OCI-LY7 (cell line): Measurements from ENCODE around the gene MIDN. TPM values are rescaled to one million over a fixed set of nuclear protein-coding genes. Genes with fewer than 3 reads are reported as not detected.

Experiments used
- BruUV-seq: library from RNA; stranded (reverse); fragments of 400-500 nt; replicated peaks from 2 replicates; lab custom pipeline; 2021; lab: Mats Ljungman, UMichigan
- CTCF ChIA-PET: fragments of 300-600 bp; sonication (Branson Sonifier 250); formaldehyde crosslinking; loops from one replicate; lab custom pipeline; 2022; ENCODE audit warnings: antibody characterized with exemption; ENCODE audit not compliant: unreplicated experiment; lab: Charles Lee
- POLR2A ChIA-PET: fragments of 300-600 bp; sonication (Branson Sonifier 250); formaldehyde crosslinking; loops from one replicate; lab custom pipeline; 2022; ENCODE audit warnings: antibody characterized with exemption; lab: Charles Lee
- DNase-seq: peaks from one replicate; pipeline ENCODE4 v3.0.0-alpha.2; 2015; ENCODE audit warnings: low spot score
- H2AFZ ChIP-seq: fragments of 200-600 bp; sonication (generic), shearing (Covaris generic); 2 replicates; pipeline ENCODE4 v1.6.1; 2014; ENCODE audit warnings: mild to moderate bottlenecking, antibody characterized with exemption, low read length, moderate library complexity
- H3K27ac ChIP-seq: fragments of 200-600 bp; sonication (generic); 2 replicates; pipeline ENCODE4 v1.5.1; 2014; ENCODE audit warnings: mixed run types, low read depth, mild to moderate bottlenecking, moderate library complexity, low read length, inconsistent platforms; ENCODE audit not compliant: poor library complexity, severe bottlenecking
- H3K36me3 ChIP-seq: fragments of 200-600 bp; sonication (generic); 2 replicates; pipeline ENCODE4 v1.6.1; 2014; ENCODE audit warnings: mild to moderate bottlenecking, antibody characterized with exemption, low read length, moderate library complexity, mixed read lengths; ENCODE audit not compliant: insufficient read depth
- H3K4me1 ChIP-seq: fragments of 200-600 bp; sonication (generic); 2 replicates; pipeline ENCODE4 v1.5.1; 2014; ENCODE audit warnings: mild to moderate bottlenecking, low read length; ENCODE audit not compliant: insufficient read depth, poor library complexity, severe bottlenecking
- H3K4me2 ChIP-seq: fragments of 200-600 bp; sonication (generic); 2 replicates; pipeline ENCODE4 v1.6.1; 2014; ENCODE audit warnings: mild to moderate bottlenecking, low read length
- H3K4me3 ChIP-seq: fragments of 200-600 bp; sonication (generic); 2 replicates; pipeline ENCODE4 v1.5.1; 2014; ENCODE audit warnings: mild to moderate bottlenecking, low read depth, low read length; ENCODE audit not compliant: poor library complexity, severe bottlenecking
- H3K79me2 ChIP-seq: fragments of 200-600 bp; sonication (generic); 2 replicates; pipeline ENCODE4 v1.6.1; 2016; ENCODE audit warnings: low read depth, mild to moderate bottlenecking, low read length, moderate library complexity, mixed read lengths; ENCODE audit not compliant: insufficient read depth
- H3K9me2 ChIP-seq: fragments of 200-600 bp; sonication (generic); 2 replicates; pipeline ENCODE4 v1.6.1; 2016; ENCODE audit warnings: mild to moderate bottlenecking, low read length, mixed read lengths; ENCODE audit not compliant: insufficient read depth
- H3K9me3 ChIP-seq: fragments of 200-600 bp; sonication (generic); 2 replicates; pipeline ENCODE4 v1.6.1; 2014; ENCODE audit warnings: mild to moderate bottlenecking, mixed run types, low read length, mixed read lengths
- H4K20me1 ChIP-seq: fragments of 200-600 bp; sonication (generic); 2 replicates; pipeline ENCODE4 v1.6.1; 2014; ENCODE audit warnings: mild to moderate bottlenecking, antibody characterized with exemption, low read length, moderate library complexity, mixed read lengths; ENCODE audit not compliant: insufficient read depth
- EZH2phosphoT487 ChIP-seq: fragments of 200-600 bp; sonication (generic); IDR thresholded peaks from 2 replicates; pipeline ENCODE4 v1.6.1; 2018; ENCODE audit warnings: low read depth, borderline replicate concordance, mild to moderate bottlenecking, mixed run types, antibody characterized with exemption, low read length, moderate library complexity, mixed read lengths
- intact Hi-C: fragments of 100-400 bp; cut with micrococcal nuclease; formaldehyde crosslinking; loops from one replicate; pipeline ENCODE4 v1.10.0; 2022; ENCODE audit not compliant: unreplicated experiment
- total RNA-seq, 2 experiments: library from RNA; depleted of rRNA in 1 of 2; stranded (reverse); fragments of >200 nt in 1 of 2; shearing (Covaris generic) in 1 of 2; gene quantifications; 2 replicates each; pipeline ENCODE4 v1.2.3, GENCODE V29; 2014 to 2022
- TF ChIP-seq, protein P1 (sequence below): fragments of 200-600 bp; sonication (generic); conservative IDR thresholded peaks from 2 replicates; pipeline ENCODE4 v1.5.1; 2014; ENCODE audit warnings: mild to moderate bottlenecking, antibody characterized with exemption, low read length, moderate library complexity, mixed read lengths

Gene MIDN
- total RNA-seq, 2 experiments from 2014 or later, result 20.3 to 70.9 TPM

- Histone ChIP-seq H3K79me2 (no peaks in the 10 kb centered on the region), H3K27ac (no peak overlapping the region), H3K4me3 (no peak overlapping the region), H3K4me2 (no peak overlapping the region), H3K9me3 (no peaks in the 10 kb centered on the region), H2AFZ (no peak overlapping the region), H3K9me2 (no peaks in the 10 kb centered on the region), H3K4me1 (peaks cover 34% of the 10 kb centered on the region), H3K36me3 (no peaks in the 10 kb centered on the region), H4K20me1 (no peaks in the 10 kb centered on the region)
- intact Hi-C loops, result no loop called here
- TF ChIP-seq EZH2phosphoT487, result no peak
- TF ChIP-seq, protein P1, sequence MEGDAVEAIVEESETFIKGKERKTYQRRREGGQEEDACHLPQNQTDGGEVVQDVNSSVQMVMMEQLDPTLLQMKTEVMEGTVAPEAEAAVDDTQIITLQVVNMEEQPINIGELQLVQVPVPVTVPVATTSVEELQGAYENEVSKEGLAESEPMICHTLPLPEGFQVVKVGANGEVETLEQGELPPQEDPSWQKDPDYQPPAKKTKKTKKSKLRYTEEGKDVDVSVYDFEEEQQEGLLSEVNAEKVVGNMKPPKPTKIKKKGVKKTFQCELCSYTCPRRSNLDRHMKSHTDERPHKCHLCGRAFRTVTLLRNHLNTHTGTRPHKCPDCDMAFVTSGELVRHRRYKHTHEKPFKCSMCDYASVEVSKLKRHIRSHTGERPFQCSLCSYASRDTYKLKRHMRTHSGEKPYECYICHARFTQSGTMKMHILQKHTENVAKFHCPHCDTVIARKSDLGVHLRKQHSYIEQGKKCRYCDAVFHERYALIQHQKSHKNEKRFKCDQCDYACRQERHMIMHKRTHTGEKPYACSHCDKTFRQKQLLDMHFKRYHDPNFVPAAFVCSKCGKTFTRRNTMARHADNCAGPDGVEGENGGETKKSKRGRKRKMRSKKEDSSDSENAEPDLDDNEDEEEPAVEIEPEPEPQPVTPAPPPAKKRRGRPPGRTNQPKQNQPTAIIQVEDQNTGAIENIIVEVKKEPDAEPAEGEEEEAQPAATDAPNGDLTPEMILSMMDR, result no peak
- ChIA-PET CTCF (no interaction called here), POLR2A (no interaction called here)
- DNase-seq, result no peak
- BruUV-seq, result no TSS peak
Observed at GRCh38 chr19:1293782-1294604, 45.6 kb downstream of the MIDN start.

GRCh38 chr19:1294688-1295087, 46.3 kb downstream of the MIDN start:
- CTCF ChIA-PET, result no interaction called here
- no TSS peak for BruUV-seq
- TF ChIP-seq, protein P1, result no peak
- Histone ChIP-seq H3K9me3 (no peaks in the 10 kb centered on the region), H4K20me1 (no peaks in the 10 kb centered on the region), H2AFZ (no peak overlapping the region), H3K27ac (no peak overlapping the region), H3K9me2 (no peaks in the 10 kb centered on the region), H3K36me3 (no peaks in the 10 kb centered on the region), H3K4me3 (no peak overlapping the region), H3K4me1 (peaks cover 34% of the 10 kb centered on the region), H3K4me2 (no peak overlapping the region), H3K79me2 (no peaks in the 10 kb centered on the region)
- POLR2A ChIA-PET, result no interaction called here
- intact Hi-C loops, result no loop called here
- DNase-seq, result no peak
